Astrocyte of the cerebellum (primary cell): ENCODE results near the gene RCOR1.
A peak's percentile ranks its signal among the peaks of the same experiment; 100 is the strongest.

Experiments used
- DNase-seq: peaks from one replicate; pipeline ENCODE4 v3.0.0-alpha.2; 2011; ENCODE audit warnings: low read depth
- H3K4me3 ChIP-seq: 2 replicates; pipeline ENCODE4 v1.5.1; 2011; ENCODE audit warnings: mild to moderate bottlenecking, low read depth, low read length, moderate library complexity
- in situ Hi-C: cut with HindIII; loops from 2 replicates; pipeline ENCODE4 v1.10.0; 2017; ENCODE audit warnings: low sequenced_read_pairs
- TF ChIP-seq, protein P1 (sequence below): IDR thresholded peaks from 2 replicates; pipeline ENCODE4 v1.5.1; 2012; ENCODE audit warnings: low read length, low read depth, moderate library complexity, mild to moderate bottlenecking; ENCODE audit errors: missing control alignments

The RCOR1 gene

GRCh38 chr14:102551995-102552705 lies 40.3 kb upstream of the RCOR1 start:
- DNase-seq, result no peak
- in situ Hi-C loops, result no loop called here
- no peak overlapping the region for H3K4me3 ChIP-seq
- TF ChIP-seq, protein P1, sequence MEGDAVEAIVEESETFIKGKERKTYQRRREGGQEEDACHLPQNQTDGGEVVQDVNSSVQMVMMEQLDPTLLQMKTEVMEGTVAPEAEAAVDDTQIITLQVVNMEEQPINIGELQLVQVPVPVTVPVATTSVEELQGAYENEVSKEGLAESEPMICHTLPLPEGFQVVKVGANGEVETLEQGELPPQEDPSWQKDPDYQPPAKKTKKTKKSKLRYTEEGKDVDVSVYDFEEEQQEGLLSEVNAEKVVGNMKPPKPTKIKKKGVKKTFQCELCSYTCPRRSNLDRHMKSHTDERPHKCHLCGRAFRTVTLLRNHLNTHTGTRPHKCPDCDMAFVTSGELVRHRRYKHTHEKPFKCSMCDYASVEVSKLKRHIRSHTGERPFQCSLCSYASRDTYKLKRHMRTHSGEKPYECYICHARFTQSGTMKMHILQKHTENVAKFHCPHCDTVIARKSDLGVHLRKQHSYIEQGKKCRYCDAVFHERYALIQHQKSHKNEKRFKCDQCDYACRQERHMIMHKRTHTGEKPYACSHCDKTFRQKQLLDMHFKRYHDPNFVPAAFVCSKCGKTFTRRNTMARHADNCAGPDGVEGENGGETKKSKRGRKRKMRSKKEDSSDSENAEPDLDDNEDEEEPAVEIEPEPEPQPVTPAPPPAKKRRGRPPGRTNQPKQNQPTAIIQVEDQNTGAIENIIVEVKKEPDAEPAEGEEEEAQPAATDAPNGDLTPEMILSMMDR, result no peak

- H3K4me3 ChIP-seq, result peak overlapping the region; percentile 43
- DNase-seq, result no peak
- TF ChIP-seq, protein P1, result no peak
- in situ Hi-C loops, result no loop called here
These were observed 37.3 kb upstream of the RCOR1 start for GRCh38 chr14:102554821-102555819.

DNA sequence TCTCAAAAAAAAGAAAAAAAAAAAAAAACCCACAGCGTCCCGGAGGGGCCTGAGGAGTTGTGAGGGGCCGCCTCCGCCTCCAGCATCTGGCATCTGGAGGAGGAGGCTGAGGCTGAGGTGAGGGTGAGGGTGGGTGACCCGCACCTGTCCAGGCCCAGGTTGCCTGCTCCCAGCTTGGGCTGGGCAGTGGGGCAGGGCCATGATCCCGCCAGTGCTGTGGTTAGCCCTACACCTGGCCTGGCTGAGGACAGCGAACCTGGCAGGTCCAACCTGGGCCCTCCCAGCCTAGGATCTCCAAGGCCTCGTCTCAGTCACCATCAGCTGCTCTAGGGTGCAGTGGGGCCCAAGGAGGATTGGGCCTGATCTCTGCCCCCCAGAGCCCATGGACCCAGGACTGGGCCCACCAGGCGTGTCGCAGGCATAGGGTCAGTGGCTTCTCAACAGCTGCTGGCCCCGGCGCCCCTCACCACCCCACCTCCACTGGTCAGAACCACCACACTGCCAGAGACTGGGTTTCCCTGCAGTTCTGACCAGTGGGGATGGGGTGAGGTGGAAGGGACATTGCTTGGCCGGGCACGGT lies 36.3 kb upstream of the RCOR1 start:
- no peak for DNase-seq

DNA sequence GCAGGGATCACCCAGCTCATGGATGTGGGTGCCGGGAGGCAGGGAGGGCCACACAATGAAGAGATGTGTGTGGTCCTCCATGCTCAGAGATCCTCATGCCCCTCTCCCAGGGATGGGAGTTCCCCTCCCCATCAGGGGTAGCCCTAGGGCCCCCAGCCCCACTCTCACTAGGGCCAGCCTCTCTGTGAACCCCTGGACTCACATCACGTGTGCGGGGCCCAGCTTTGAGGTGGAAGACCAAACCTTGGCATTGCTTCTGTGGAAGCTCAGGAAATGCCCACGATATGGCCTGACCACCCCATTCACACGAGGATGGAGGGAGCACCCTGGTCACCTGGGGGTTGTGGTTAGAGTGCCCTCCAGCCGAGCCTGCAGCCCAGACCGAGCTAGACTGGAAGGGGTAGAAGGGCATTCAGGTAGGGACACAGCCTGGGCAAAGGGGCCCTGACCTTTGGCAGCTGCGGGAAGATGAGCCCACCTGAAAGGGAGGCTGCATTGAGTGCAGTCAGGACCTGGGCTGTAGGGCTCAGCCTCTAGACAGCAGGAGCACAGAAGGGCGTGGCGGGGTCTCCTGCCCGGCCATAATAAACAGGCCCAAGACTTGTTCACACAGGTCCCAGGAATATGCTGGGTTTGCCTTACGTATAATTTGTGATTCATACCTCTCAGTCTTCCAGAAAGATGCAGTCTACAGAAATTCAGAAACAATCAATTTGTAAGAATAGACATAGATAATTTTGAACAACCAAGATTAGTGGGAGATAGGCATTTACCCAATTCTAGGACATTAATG lies 34.8 kb upstream of the RCOR1 start:
- H3K4me3 ChIP-seq, result no peak overlapping the region
- no peak for DNase-seq
- TF ChIP-seq, protein P1, result no peak
- in situ Hi-C loops, result no loop called here

More for the DNA sequence above, 36.3 kb upstream of the RCOR1 start:
- in situ Hi-C loops, result no loop called here
- H3K4me3 ChIP-seq, result no peak overlapping the region
- TF ChIP-seq, protein P1, result no peak

- TF ChIP-seq, protein P1, result no peak
- H3K4me3 ChIP-seq, result no peak overlapping the region
- in situ Hi-C loops, result no loop called here
- DNase-seq, result no peak
These were observed 33.9 kb upstream of the RCOR1 start for GRCh38 chr14:102558556-102558955.
